Activated naive CD8-positive, alpha-beta T cell treated with anti-CD3 and anti-CD28 coated beads, Interleukin-2, amount 10 ng/mL, durations not matched to agents 7 days and 5 days (primary cell): ENCODE measurements around the gene C11orf21. TPM values are rescaled to one million over a fixed set of nuclear protein-coding genes. Genes with fewer than 3 reads are reported as not detected.
"Not testable (repeated sequence)": the region's sequence is repeated elsewhere in the genome, so short reads cannot be mapped to it uniquely, and the experiment has no call there.

ENCODE experiments used
- ATAC-seq: fragments of 150-1000 bp; cut with Tn5 transposase; one replicate; pipeline ENCODE4 v1.10.0; 2021; ENCODE audit warnings: low read depth, moderate library complexity
- POLR2A ChIA-PET: fragments of 350-600 bp; sonication (Branson Sonifier 250); formaldehyde crosslinking; loops from one replicate; lab custom pipeline; 2021; ENCODE audit warnings: antibody characterized with exemption; lab: Charles Lee
- DNase-seq: peaks from one replicate; pipeline ENCODE4 v3.0.0; 2021
- H3K27ac Mint-ChIP-seq: one replicate; pipeline ENCODE4 v1.8.0; 2022; ENCODE audit warnings: mild to moderate bottlenecking, mixed read lengths
- H3K27me3 Mint-ChIP-seq: one replicate; pipeline ENCODE4 v1.8.0; 2022; ENCODE audit warnings: mild to moderate bottlenecking, moderate library complexity, mixed read lengths
- H3K36me3 Mint-ChIP-seq: one replicate; pipeline ENCODE4 v1.8.0; 2021; ENCODE audit warnings: mild to moderate bottlenecking, mixed read lengths
- H3K4me1 Mint-ChIP-seq: one replicate; pipeline ENCODE4 v1.8.0; 2021; ENCODE audit warnings: mixed read lengths
- H3K4me3 Mint-ChIP-seq: one replicate; pipeline ENCODE4 v1.8.0; 2022; ENCODE audit warnings: mild to moderate bottlenecking, moderate library complexity, mixed read lengths
- H3K9me3 Mint-ChIP-seq: one replicate; pipeline ENCODE4 v1.8.0; 2021; ENCODE audit warnings: mixed read lengths
- total RNA-seq, 2 experiments: library from RNA; stranded (reverse); gene quantifications; one replicate each; pipeline ENCODE4 v1.2.3, GENCODE V29; 2021

C11orf21 gene
- total RNA-seq, 2 experiments from 2014 or later: 51.0 to 55.3 TPM

GRCh38 chr11:2294926-2295290, 6.8 kb downstream of the C11orf21 start:
- Mint-ChIP-seq H3K27me3 (peaks cover 5% of the 10 kb centered on the region), H3K4me1 (peaks cover 21% of the 10 kb centered on the region), H3K27ac (no peak overlapping the region), H3K4me3 (no peak overlapping the region), H3K36me3 (peaks cover 13% of the 10 kb centered on the region), H3K9me3 (no peaks in the 10 kb centered on the region)
- ATAC-seq (no peak), DNase-seq (no peak)
- POLR2A ChIA-PET: interaction anchor here (1.4 kb wide), 1 partner anchor 82 kb away, joined by 3 read pairs; the partner anchor contains the start of gene CD81

DNA sequence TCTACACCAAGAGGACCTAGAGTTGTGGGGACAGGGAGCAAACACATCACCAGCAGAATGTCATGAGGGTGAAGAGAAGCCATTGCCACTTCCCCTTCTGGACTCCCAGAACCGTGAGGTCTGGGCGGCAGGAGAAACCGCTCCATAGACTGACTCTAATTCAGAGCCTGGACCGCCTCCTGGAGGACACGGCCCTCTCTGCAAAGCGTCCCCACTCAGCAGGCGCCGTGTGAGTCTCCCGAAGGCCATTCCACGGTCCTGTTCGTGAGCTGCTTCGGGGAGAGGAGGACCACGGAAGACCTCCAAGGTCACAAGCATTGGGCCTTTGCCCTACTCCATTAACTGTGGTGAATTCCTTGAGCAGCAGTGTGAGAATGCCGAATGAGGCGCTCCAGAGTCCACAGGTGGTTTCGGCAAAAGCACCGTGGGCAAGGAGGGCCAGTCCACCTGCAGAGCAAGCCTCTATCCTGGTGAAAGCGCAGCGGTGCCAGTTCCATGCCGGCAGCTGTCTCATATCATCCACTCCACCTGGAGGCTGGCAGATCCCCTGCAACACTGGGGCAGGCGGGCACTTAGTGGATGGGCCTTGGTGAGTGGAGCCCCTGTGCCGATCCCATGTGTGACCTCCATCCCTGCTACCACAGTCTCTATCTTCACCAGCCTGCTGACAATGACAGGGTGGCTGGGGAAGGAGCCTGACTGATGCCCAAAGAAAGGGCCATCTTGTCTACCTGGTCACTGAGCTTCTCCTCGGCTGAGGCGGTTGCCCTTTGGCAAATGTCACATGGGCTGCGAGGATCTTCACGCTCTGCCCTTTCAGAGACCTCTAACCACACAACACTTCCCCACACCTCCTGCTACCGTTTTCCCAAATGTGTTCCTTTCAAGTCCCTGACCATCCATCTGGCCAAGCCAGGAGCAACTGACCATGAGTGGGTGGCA, 7.5 kb downstream of the C11orf21 start:
- H3K4me1 Mint-ChIP-seq: peaks cover 15% of the 10 kb centered on the region
- H3K9me3 Mint-ChIP-seq: no peaks in the 10 kb centered on the region
- no peak overlapping the region for H3K4me3 Mint-ChIP-seq
- peaks cover 5% of the 10 kb centered on the region for H3K27me3 Mint-ChIP-seq
- DNase-seq: no peak
- peaks cover 9% of the 10 kb centered on the region for H3K36me3 Mint-ChIP-seq
- no peak for ATAC-seq
- POLR2A ChIA-PET: interaction anchor here (1.4 kb wide), 1 partner anchor 83 kb away, joined by 3 read pairs; the partner anchor contains the start of gene CD81
- no peak overlapping the region for H3K27ac Mint-ChIP-seq

GRCh38 chr11:2293531-2293971, 8.2 kb downstream of the C11orf21 start:
- Mint-ChIP-seq H3K27ac (no peak overlapping the region), H3K4me3 (no peak overlapping the region), H3K4me1 (peaks cover 14% of the 10 kb centered on the region), H3K27me3 (peaks cover 5% of the 10 kb centered on the region), H3K9me3 (no peaks in the 10 kb centered on the region), H3K36me3 (peaks cover 8% of the 10 kb centered on the region)
- POLR2A ChIA-PET: no interaction called here
- DNase-seq (no peak), ATAC-seq (no peak)

DNA sequence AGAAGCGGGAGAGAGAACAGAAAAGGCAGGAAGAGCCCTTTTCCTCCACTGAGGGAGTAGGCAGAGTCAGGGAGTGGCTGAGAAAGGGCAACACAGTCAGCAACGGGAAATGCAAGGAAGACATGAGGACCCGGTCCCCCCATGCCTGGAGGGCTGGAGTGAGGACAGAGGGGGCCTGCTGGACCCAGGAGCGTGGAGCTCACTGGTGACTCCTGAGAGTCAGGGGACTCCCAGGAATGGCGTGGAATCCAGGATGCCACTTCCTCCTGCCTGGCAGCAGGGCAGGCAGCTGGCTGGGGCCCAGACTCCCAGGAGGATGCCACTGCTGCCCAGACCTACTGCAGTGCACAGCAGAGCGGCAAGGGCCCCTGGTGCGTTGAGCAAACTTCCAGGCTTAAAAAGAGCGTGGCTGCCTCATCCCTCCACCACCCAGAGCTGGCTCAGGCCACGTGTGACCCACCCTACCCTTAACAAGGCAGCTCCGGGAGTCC, 11.3 kb downstream of the C11orf21 start:
- H3K9me3 Mint-ChIP-seq: no peaks in the 10 kb centered on the region
- H3K4me3 Mint-ChIP-seq: no peak overlapping the region
- POLR2A ChIA-PET: no interaction called here
- ATAC-seq (no peak), DNase-seq (no peak)
- H3K27me3 Mint-ChIP-seq: peaks cover 5% of the 10 kb centered on the region
- peaks cover 10% of the 10 kb centered on the region for H3K4me1 Mint-ChIP-seq
- H3K36me3 Mint-ChIP-seq: no peaks in the 10 kb centered on the region
- no peak overlapping the region for H3K27ac Mint-ChIP-seq

DNA sequence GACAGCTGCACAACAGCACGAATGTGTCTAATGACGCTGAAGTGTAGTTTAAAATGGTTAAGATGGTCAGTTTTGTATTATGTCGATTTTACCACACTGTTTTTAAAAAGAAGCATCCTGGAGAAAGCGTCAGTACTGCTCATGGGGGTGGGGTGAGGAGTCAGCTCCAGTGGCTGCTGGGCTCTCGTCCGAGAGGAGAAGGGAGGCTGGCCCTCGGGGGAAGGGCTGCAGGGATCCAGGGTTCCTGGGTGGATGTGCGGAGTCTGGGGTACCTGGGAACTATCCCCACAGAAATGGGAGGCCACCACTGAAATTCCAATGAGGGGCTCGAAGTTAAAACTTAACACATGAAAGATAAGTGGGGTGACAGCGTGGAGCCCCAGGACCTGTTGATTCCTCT, 11.9 kb downstream of the C11orf21 start:
- no peak overlapping the region for H3K4me3 Mint-ChIP-seq
- DNase-seq (no peak), ATAC-seq (no peak)
- H3K27me3 Mint-ChIP-seq: peaks cover 5% of the 10 kb centered on the region
- no peak overlapping the region for H3K27ac Mint-ChIP-seq
- no peaks in the 10 kb centered on the region for H3K9me3 Mint-ChIP-seq
- H3K36me3 Mint-ChIP-seq: no peaks in the 10 kb centered on the region
- H3K4me1 Mint-ChIP-seq: peaks cover 9% of the 10 kb centered on the region
- POLR2A ChIA-PET: no interaction called here

DNA sequence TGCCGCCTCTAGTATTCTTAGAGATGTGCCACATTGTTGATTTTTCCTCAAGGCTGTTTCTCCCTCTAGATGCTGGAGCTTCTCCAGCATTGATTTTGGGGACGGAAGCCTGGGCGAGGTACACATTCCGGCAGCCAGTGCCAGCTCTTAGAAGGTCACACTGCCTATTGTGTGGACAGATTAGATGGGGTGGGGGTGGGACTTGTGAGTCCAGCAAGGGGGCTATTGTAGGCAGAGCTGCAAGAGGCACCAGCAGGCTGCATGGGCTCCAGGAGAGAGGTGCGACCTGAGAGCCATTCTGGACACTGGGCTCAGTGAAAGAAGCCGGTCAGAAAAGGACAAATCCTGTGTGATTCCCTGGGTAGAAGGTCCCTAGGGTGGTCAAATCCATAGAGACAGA, 12.4 kb downstream of the C11orf21 start:
- peaks cover 5% of the 10 kb centered on the region for H3K27me3 Mint-ChIP-seq
- H3K9me3 Mint-ChIP-seq: no peaks in the 10 kb centered on the region
- H3K27ac Mint-ChIP-seq: no peak overlapping the region
- ATAC-seq (no peak), DNase-seq (no peak)
- peaks cover 5% of the 10 kb centered on the region for H3K4me1 Mint-ChIP-seq
- H3K36me3 Mint-ChIP-seq: no peaks in the 10 kb centered on the region
- no peak overlapping the region for H3K4me3 Mint-ChIP-seq
- POLR2A ChIA-PET: no interaction called here

DNA sequence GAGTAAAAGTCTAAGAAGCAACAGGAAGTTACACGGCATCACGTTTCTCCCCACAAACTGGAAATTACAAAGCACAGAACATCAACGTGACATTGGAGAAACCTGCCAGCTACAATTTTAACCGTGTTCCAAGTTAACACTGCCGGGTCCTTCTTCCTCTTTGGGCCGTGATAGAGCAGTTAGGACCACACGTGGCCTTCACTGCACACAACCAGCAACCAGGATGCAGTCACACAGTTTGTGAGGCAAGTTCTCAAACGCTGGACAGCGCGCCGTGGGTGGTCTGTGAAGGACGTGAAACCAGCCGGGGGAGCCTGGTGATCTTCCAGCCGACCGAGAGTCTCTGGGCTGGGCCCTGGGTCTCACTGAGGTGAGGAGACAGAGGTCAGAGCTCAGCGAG, 14.6 kb downstream of the C11orf21 start:
- H3K9me3 Mint-ChIP-seq: peaks cover 1% of the 10 kb centered on the region
- H3K4me3 Mint-ChIP-seq: no peak overlapping the region
- DNase-seq (no peak), ATAC-seq (no peak)
- H3K4me1 Mint-ChIP-seq: peaks cover 5% of the 10 kb centered on the region
- H3K27ac Mint-ChIP-seq: no peak overlapping the region
- peaks cover 2% of the 10 kb centered on the region for H3K27me3 Mint-ChIP-seq
- POLR2A ChIA-PET: interaction anchor here (0.9 kb wide), 1 partner anchor 18 kb away, joined by 3 read pairs; no protein-coding TSS in a partner anchor
- H3K36me3 Mint-ChIP-seq: no peaks in the 10 kb centered on the region

- DNase-seq, H3K4me1 Mint-ChIP-seq, ATAC-seq, H3K36me3 Mint-ChIP-seq, H3K9me3 Mint-ChIP-seq, H3K4me3 Mint-ChIP-seq, H3K27me3 Mint-ChIP-seq, H3K27ac Mint-ChIP-seq, POLR2A ChIA-PET: not testable (repeated sequence)
These were observed 15.4 kb downstream of the C11orf21 start for GRCh38 chr11:2286350-2286749.

DNA sequence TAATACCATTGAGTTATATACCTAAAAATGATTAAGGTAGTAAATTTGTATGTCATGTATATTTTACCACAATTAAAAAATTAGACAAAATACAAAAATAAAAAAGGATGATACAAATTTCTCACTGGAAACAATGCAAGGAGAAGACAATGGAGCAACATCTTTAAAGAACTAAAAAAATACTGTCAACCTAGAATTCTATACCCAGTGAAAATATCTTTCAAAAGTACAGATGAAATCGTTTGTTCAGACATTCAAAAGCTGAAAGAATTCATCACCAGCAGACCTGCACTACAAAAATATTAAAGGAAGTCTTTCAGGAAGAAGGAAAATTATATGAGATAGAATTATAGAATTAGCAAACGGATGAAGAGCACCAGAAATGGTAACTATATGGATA, 21.5 kb downstream of the C11orf21 start:
- H3K4me1 Mint-ChIP-seq: peaks cover 5% of the 10 kb centered on the region
- H3K36me3 Mint-ChIP-seq: peaks cover 3% of the 10 kb centered on the region
- H3K9me3 Mint-ChIP-seq: peaks cover 8% of the 10 kb centered on the region
- ATAC-seq (no peak), DNase-seq (no peak)
- peaks cover 9% of the 10 kb centered on the region for H3K27me3 Mint-ChIP-seq
- H3K4me3 Mint-ChIP-seq: no peak overlapping the region
- POLR2A ChIA-PET: no interaction called here
- H3K27ac Mint-ChIP-seq: no peak overlapping the region

- no peak for ATAC-seq
- Mint-ChIP-seq H3K4me3 (no peak overlapping the region), H3K27me3 (peaks cover 17% of the 10 kb centered on the region), H3K4me1 (peaks cover 5% of the 10 kb centered on the region), H3K9me3 (peaks cover 8% of the 10 kb centered on the region), H3K27ac (no peak overlapping the region), H3K36me3 (peaks cover 3% of the 10 kb centered on the region)
- no peak for DNase-seq
- POLR2A ChIA-PET: no interaction called here
These were observed 23.7 kb downstream of the C11orf21 start for GRCh38 chr11:2277933-2278523.

GRCh38 chr11:2277008-2277346, 24.7 kb downstream of the C11orf21 start:
- DNase-seq: no peak
- Mint-ChIP-seq H3K4me3 (no peak overlapping the region), H3K36me3 (peaks cover 3% of the 10 kb centered on the region), H3K9me3 (peaks cover 7% of the 10 kb centered on the region), H3K27ac (no peak overlapping the region), H3K27me3 (peaks cover 25% of the 10 kb centered on the region), H3K4me1 (peaks cover 5% of the 10 kb centered on the region)
- POLR2A ChIA-PET: no interaction called here
- no peak for ATAC-seq

DNA sequence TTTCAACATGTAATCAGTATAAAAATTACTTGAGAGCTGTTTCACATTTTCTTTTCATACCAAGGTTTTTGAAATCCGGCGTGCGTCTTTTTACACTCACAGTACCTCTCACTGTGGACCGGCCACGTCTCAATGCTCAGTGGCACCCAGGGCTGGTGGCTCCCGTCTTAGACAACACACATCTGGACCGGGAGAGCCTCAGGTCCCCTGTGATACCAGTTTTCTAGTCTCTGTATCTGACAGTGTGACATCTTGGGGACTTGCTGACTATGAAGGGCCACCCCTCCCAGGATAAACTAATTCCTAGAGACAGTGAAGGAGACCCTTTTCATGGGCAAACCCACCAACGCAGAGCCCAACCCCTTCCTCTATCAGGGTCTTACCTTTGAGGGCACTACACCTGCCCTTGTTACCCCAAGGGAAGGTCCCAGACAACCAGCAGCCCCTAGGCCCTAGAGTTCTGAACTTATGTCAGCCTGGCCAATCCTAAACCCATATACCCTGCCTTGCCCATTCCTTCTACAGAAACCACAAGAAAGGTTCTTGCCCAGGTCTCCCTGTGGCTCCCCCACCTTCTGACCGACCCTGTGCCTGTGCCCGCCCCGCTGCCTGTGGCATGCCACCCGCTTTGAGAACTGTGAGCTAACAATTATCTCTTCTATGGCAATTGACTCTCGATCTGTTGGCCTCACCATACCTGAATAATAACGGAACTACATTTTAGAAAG, 25.3 kb downstream of the C11orf21 start:
- Mint-ChIP-seq H3K4me3 (no peak overlapping the region), H3K36me3 (peaks cover 3% of the 10 kb centered on the region), H3K27ac (no peak overlapping the region), H3K27me3 (peaks cover 30% of the 10 kb centered on the region), H3K9me3 (peaks cover 7% of the 10 kb centered on the region), H3K4me1 (peaks cover 5% of the 10 kb centered on the region)
- no peak for DNase-seq
- ATAC-seq: no peak
- POLR2A ChIA-PET: no interaction called here
